HEK293 (cell line): ENCODE results near the gene AKAP5.

Experiments used
- CTCF ChIA-PET: fragments of 350-600 bp; formaldehyde crosslinking; extraction: SDS; loops from one replicate; lab custom pipeline; 2021; ENCODE audit warnings: antibody characterized with exemption; lab: Yijun Ruan, JAX
- POLR2A ChIA-PET: fragments of 300-600 bp; formaldehyde crosslinking; extraction: SDS; loops from one replicate; lab custom pipeline; 2020; ENCODE audit warnings: antibody characterized with exemption, inconsistent platforms; lab: Yijun Ruan, JAX
- H3K27ac ChIP-seq: fragments of 200-500 bp; sonication (Bioruptor generic); 2 replicates; pipeline ENCODE4 v1.5.1; 2014; ENCODE audit warnings: low read depth, low read length, control low read depth, inconsistent platforms; ENCODE audit errors: extremely low read depth
- H3K36me3 ChIP-seq, 2 experiments: fragments of 200-500 bp in 1 of 2; sonication (Bioruptor generic) in 1 of 2; 1 replicate in 1 of 2; 2 replicates in 1 of 2; pipeline ENCODE4 v1.5.1; 2014 to 2017; ENCODE audit warnings: inconsistent platforms in 2 of 2, low read length in 2 of 2; ENCODE audit not compliant: control insufficient read depth in 2 of 2, insufficient read depth in 1 of 2
- H3K4me1 ChIP-seq: fragments of 200-500 bp; sonication (Bioruptor generic); 2 replicates; pipeline ENCODE4 v1.5.1; 2014; ENCODE audit warnings: mild to moderate bottlenecking, low read length, inconsistent platforms; ENCODE audit not compliant: control insufficient read depth, insufficient read depth
- H3K4me3 ChIP-seq: 2 replicates; pipeline ENCODE4 v1.5.1; 2011; ENCODE audit warnings: low read depth, mild to moderate bottlenecking, control low read depth, low read length, moderate library complexity
- H3K9me3 ChIP-seq: fragments of 200-500 bp; sonication (Bioruptor generic); 2 replicates; pipeline ENCODE4 v1.5.1; 2014; ENCODE audit warnings: low read depth, low read length, inconsistent platforms; ENCODE audit not compliant: control insufficient read depth, insufficient read depth
- FEZF1 ChIP-seq: fragments of 450-650 bp; formaldehyde crosslinking; IDR thresholded peaks from 2 replicates; pipeline ENCODE4 v1.5.1; 2016; ENCODE audit warnings: missing biosample characterization, missing genetic modification characterization
- GLIS1 ChIP-seq: fragments of 450-650 bp; formaldehyde crosslinking; IDR thresholded peaks from 2 replicates; pipeline ENCODE4 v1.5.1; 2016; ENCODE audit warnings: missing biosample characterization, missing genetic modification characterization
- HIC1 ChIP-seq: fragments of 450-650 bp; formaldehyde crosslinking; IDR thresholded peaks from 2 replicates; pipeline ENCODE4 v1.5.1; 2016; ENCODE audit warnings: missing biosample characterization, missing genetic modification characterization
- HOXC10 ChIP-seq: sonication (generic); formaldehyde crosslinking; IDR thresholded peaks from 2 replicates; pipeline ENCODE4 v1.8.1; 2023; ENCODE audit warnings: mild to moderate bottlenecking, missing genetic modification reagents
- IKZF3 ChIP-seq: fragments of 450-650 bp; IDR thresholded peaks from 2 replicates; pipeline ENCODE4 v1.5.0; 2018; ENCODE audit warnings: missing biosample characterization, mild to moderate bottlenecking, missing genetic modification characterization, moderate library complexity
- KLF17 ChIP-seq: fragments of 450-650 bp; formaldehyde crosslinking; IDR thresholded peaks from 2 replicates; pipeline ENCODE4 v1.5.1; 2016; ENCODE audit warnings: missing biosample characterization, missing genetic modification characterization
- RBAK ChIP-seq: fragments of 450-650 bp; formaldehyde crosslinking; IDR thresholded peaks from 2 replicates; pipeline ENCODE4 v1.5.1; 2016; ENCODE audit warnings: missing biosample characterization, missing genetic modification characterization
- SCRT2 ChIP-seq: fragments of 450-650 bp; formaldehyde crosslinking; IDR thresholded peaks from 2 replicates; pipeline ENCODE4 v1.5.1; 2016; ENCODE audit warnings: missing biosample characterization, missing genetic modification characterization
- SP2 ChIP-seq: fragments of 450-650 bp; formaldehyde crosslinking; IDR thresholded peaks from 2 replicates; pipeline ENCODE4 v1.5.1; 2016; ENCODE audit warnings: missing biosample characterization, missing genetic modification characterization
- SP7 ChIP-seq: fragments of 450-650 bp; formaldehyde crosslinking; IDR thresholded peaks from 2 replicates; pipeline ENCODE4 v1.5.1; 2016; ENCODE audit warnings: missing biosample characterization, missing genetic modification characterization
- WT1 ChIP-seq: fragments of 450-650 bp; formaldehyde crosslinking; IDR thresholded peaks from 2 replicates; pipeline ENCODE4 v1.5.1; 2016; ENCODE audit warnings: missing biosample characterization, missing genetic modification characterization
- ZBTB10 ChIP-seq: fragments of 450-650 bp; formaldehyde crosslinking; IDR thresholded peaks from 2 replicates; pipeline ENCODE4 v1.5.1; 2016; ENCODE audit warnings: missing biosample characterization, missing genetic modification characterization
- ZBTB17 ChIP-seq: fragments of 450-650 bp; formaldehyde crosslinking; IDR thresholded peaks from 2 replicates; pipeline ENCODE4 v1.5.1; 2016; ENCODE audit warnings: missing biosample characterization, missing genetic modification characterization
- ZBTB20 ChIP-seq: fragments of 450-650 bp; formaldehyde crosslinking; IDR thresholded peaks from 2 replicates; pipeline ENCODE4 v1.5.1; 2016; ENCODE audit warnings: missing biosample characterization, missing genetic modification characterization
- ZBTB8A ChIP-seq: fragments of 450-650 bp; formaldehyde crosslinking; IDR thresholded peaks from 2 replicates; pipeline ENCODE4 v1.5.1; 2016; ENCODE audit warnings: missing biosample characterization, missing genetic modification characterization
- ZFHX2 ChIP-seq: fragments of 450-650 bp; formaldehyde crosslinking; conservative IDR thresholded peaks from 2 replicates; pipeline ENCODE4 v1.5.1; 2016; ENCODE audit warnings: missing biosample characterization, missing genetic modification characterization
- ZFP3 ChIP-seq: fragments of 450-650 bp; formaldehyde crosslinking; IDR thresholded peaks from 2 replicates; pipeline ENCODE4 v1.5.1; 2016; ENCODE audit warnings: low read depth, missing biosample characterization, missing genetic modification characterization
- ZFP37 ChIP-seq: fragments of 450-650 bp; formaldehyde crosslinking; IDR thresholded peaks from 2 replicates; pipeline ENCODE4 v1.5.1; 2016; ENCODE audit warnings: missing biosample characterization, missing genetic modification characterization
- ZNF121 ChIP-seq: fragments of 450-650 bp; formaldehyde crosslinking; IDR thresholded peaks from 2 replicates; pipeline ENCODE4 v1.5.1; 2016; ENCODE audit warnings: missing biosample characterization, missing genetic modification characterization
- ZNF146 ChIP-seq: fragments of 450-650 bp; formaldehyde crosslinking; IDR thresholded peaks from 2 replicates; pipeline ENCODE4 v1.5.1; 2016; ENCODE audit warnings: missing biosample characterization, missing genetic modification characterization
- ZNF211 ChIP-seq: fragments of 450-650 bp; formaldehyde crosslinking; IDR thresholded peaks from 2 replicates; pipeline ENCODE4 v1.5.1; 2016; ENCODE audit warnings: low read depth, missing biosample characterization, missing genetic modification characterization
- ZNF324 ChIP-seq: fragments of 450-650 bp; formaldehyde crosslinking; IDR thresholded peaks from 2 replicates; pipeline ENCODE4 v1.5.1; 2016; ENCODE audit warnings: missing biosample characterization, missing genetic modification characterization
- ZNF335 ChIP-seq: fragments of 450-650 bp; formaldehyde crosslinking; conservative IDR thresholded peaks from 2 replicates; pipeline ENCODE4 v1.5.1; 2016; ENCODE audit warnings: missing biosample characterization, missing genetic modification characterization
- ZNF37A ChIP-seq: fragments of 450-650 bp; IDR thresholded peaks from 2 replicates; pipeline ENCODE4 v1.5.1; 2018; ENCODE audit warnings: missing biosample characterization, missing genetic modification characterization
- ZNF394 ChIP-seq: fragments of 450-650 bp; formaldehyde crosslinking; IDR thresholded peaks from 2 replicates; pipeline ENCODE4 v1.5.1; 2016; ENCODE audit warnings: missing biosample characterization, missing genetic modification characterization, mild to moderate bottlenecking, moderate library complexity, borderline replicate concordance
- ZNF423 ChIP-seq: fragments of 450-650 bp; formaldehyde crosslinking; IDR thresholded peaks from 2 replicates; pipeline ENCODE4 v1.5.1; 2016; ENCODE audit warnings: missing biosample characterization, missing genetic modification characterization
- ZNF501 ChIP-seq: fragments of 450-650 bp; formaldehyde crosslinking; IDR thresholded peaks from 2 replicates; pipeline ENCODE4 v1.5.1; 2016; ENCODE audit warnings: missing biosample characterization, missing genetic modification characterization
- ZNF623 ChIP-seq: fragments of 450-650 bp; formaldehyde crosslinking; IDR thresholded peaks from 2 replicates; pipeline ENCODE4 v1.5.1; 2016; ENCODE audit warnings: missing biosample characterization, missing genetic modification characterization
- ZNF704 ChIP-seq: fragments of 450-650 bp; formaldehyde crosslinking; IDR thresholded peaks from 2 replicates; pipeline ENCODE4 v1.5.1; 2016; ENCODE audit warnings: missing biosample characterization, missing genetic modification characterization
- ZNF76 ChIP-seq: fragments of 450-650 bp; formaldehyde crosslinking; IDR thresholded peaks from 2 replicates; pipeline ENCODE4; 2016; ENCODE audit warnings: low read depth, missing biosample characterization, missing genetic modification characterization, borderline replicate concordance
- ZNF843 ChIP-seq: fragments of 450-650 bp; formaldehyde crosslinking; IDR thresholded peaks from 2 replicates; pipeline ENCODE4 v1.5.1; 2016; ENCODE audit warnings: missing biosample characterization, missing genetic modification characterization

Gene AKAP5

GRCh38 chr14:64504310-64504896, 39.1 kb downstream of the AKAP5 start, which contains the start of gene ZBTB1:
Gene ZBTB1, plus strand, starts transcription at chr14:64504770. Its CDS starts 16,735 bp downstream, at chr14:64521505.
- peaks cover 23% of the 10 kb centered on the region for H3K4me1 ChIP-seq
- H3K27ac ChIP-seq = peak within 1 kb of the TSS; percentile 99
- H3K4me3 ChIP-seq = peak within 1 kb of the TSS; percentile 62
- ChIA-PET CTCF (interaction anchor here (0.6 to 1.2 kb wide), 3 partner anchors 25 to 201 kb away, joined by 3 read pairs; no protein-coding TSS in a partner anchor), POLR2A (interaction anchor here (0.5 to 5.2 kb wide), 31 partner anchors 8 to 630 kb away, joined by 3 to 54 read pairs (median 4); partner anchors contain the start of genes HSPA2 and MTHFD1)
- no peaks in the 10 kb centered on the region for H3K9me3 ChIP-seq
- no peaks in the 10 kb centered on the region; a peak in 1 of 3 replicates for H3K36me3 ChIP-seq
- TF ChIP-seq ZNF501 = peak; percentile 39; the same call in 1 of the 2 replicates
- TF ChIP-seq KLF17 (tag by site-specific recombination) = 0 out of 2 replicates have a peak, but pooled peaks have one; percentile 51
- TF ChIP-seq SCRT2 (tag by site-specific recombination) = peak; percentile 98
- peak; percentile 92; the same call in 1 of the 2 replicates for TF ChIP-seq ZBTB10 (tag by site-specific recombination)
- TF ChIP-seq ZNF146 (tag by site-specific recombination) = 0 out of 2 replicates have a peak, but pooled peaks have one; percentile 1
- 0 out of 2 replicates have a peak, but pooled peaks have one; percentile 6 for TF ChIP-seq ZNF76
- peak; percentile 86 for TF ChIP-seq HIC1 (tag by site-specific recombination)
- TF ChIP-seq ZNF121 (tag by site-specific recombination) = peak; percentile 31; the same call in 1 of the 2 replicates
- no peak for TF ChIP-seq ZFP3 (tag by site-specific recombination)
- TF ChIP-seq ZNF335 = peak; percentile 50
- peak; percentile 56; the same call in 1 of the 2 replicates for TF ChIP-seq ZNF423 (tag by site-specific recombination)
- TF ChIP-seq ZNF324 (tag by site-specific recombination) = 0 out of 2 replicates have a peak, but pooled peaks have one; percentile 55
- TF ChIP-seq GLIS1 = peak; percentile 86
- TF ChIP-seq HOXC10 (CRISPR knock-in tag) = 0 out of 2 replicates have a peak, but pooled peaks have one; percentile 1
- peak; percentile 55; the same call in 1 of the 2 replicates for TF ChIP-seq ZBTB20 (tag by site-specific recombination)
- no peak for TF ChIP-seq RBAK
- TF ChIP-seq SP7 = no peak; the same call in 1 of the 2 replicates
- peak; percentile 16; the same call in 1 of the 2 replicates for TF ChIP-seq ZBTB8A (tag by site-specific recombination)
- TF ChIP-seq ZNF394 (tag by site-specific recombination) = peak; percentile 55; the same call in 1 of the 2 replicates
- TF ChIP-seq ZNF211 (tag by site-specific recombination) = no peak
- peak; percentile 81 for TF ChIP-seq IKZF3 (tag by site-specific recombination)
- peak; percentile 90 for TF ChIP-seq WT1
- TF ChIP-seq ZNF37A (tag by site-specific recombination) = no peak
- peak; percentile 72 for TF ChIP-seq SP2 (tag by site-specific recombination)
- 0 out of 2 replicates have a peak, but pooled peaks have one; percentile 77 for TF ChIP-seq ZFP37
- no peak for TF ChIP-seq ZNF704 (tag by site-specific recombination)
- no peak for TF ChIP-seq ZNF623 (tag by site-specific recombination)
- peak; percentile 58; the same call in 1 of the 2 replicates for TF ChIP-seq ZFHX2 (tag by site-specific recombination)
- TF ChIP-seq ZBTB17 (tag by site-specific recombination) = peak; percentile 80
- TF ChIP-seq FEZF1 (tag by site-specific recombination) = peak; percentile 8; the same call in 1 of the 2 replicates
- peak; percentile 70; the same call in 1 of the 2 replicates for TF ChIP-seq ZNF843 (tag by site-specific recombination)
